GM12878 (cell line): ENCODE data around the gene BRCA2. TPM values are rescaled to one million over a fixed set of nuclear protein-coding genes. Genes with fewer than 3 reads are reported as not detected.
A peak's percentile ranks its signal among the peaks of the same experiment; 100 is the strongest.

Source experiments
- ATAC-seq: fragments of 200-7000 bp; cut with Tn5 transposase; 3 replicates; pipeline ENCODE4 v1.9.1; 2020; ENCODE audit warnings: mild to moderate bottlenecking, moderate library complexity
- BruUV-seq: library from RNA; stranded (reverse); fragments of 400-500 nt; replicated peaks from 2 replicates; lab custom pipeline; 2021; lab: Mats Ljungman, UMichigan
- CTCF ChIA-PET: fragments of 300-600 bp; sonication (Branson Sonifier 250); formaldehyde crosslinking; extraction: SDS; loops from one replicate; lab custom pipeline; 2021; ENCODE audit warnings: inconsistent platforms; lab: Yijun Ruan, JAX
- POLR2A ChIA-PET: fragments of 350-600 bp; formaldehyde crosslinking; extraction: SDS; loops from one replicate; lab custom pipeline; 2021; ENCODE audit warnings: inconsistent platforms; lab: Charles Lee
- RAD21 ChIA-PET: fragments of 300-600 bp; sonication (Branson Sonifier 250); formaldehyde crosslinking; loops from one replicate; lab custom pipeline; 2023; ENCODE audit warnings: antibody characterized with exemption; ENCODE audit not compliant: unreplicated experiment; lab: Charles Lee
- SMC1A ChIA-PET: fragments of 300-600 bp; sonication (Branson Sonifier 250); formaldehyde crosslinking; loops from one replicate; lab custom pipeline; 2023; ENCODE audit not compliant: unreplicated experiment, uncharacterized antibody; lab: Charles Lee
- DNase-seq: peaks from one replicate; pipeline ENCODE4 v3.0.0-alpha.2; 2011; ENCODE audit warnings: low read depth, low spot score
- FAIRE-seq: peaks from 3 replicates; lab custom pipeline; 2011; peaks lifted over from hg19 to GRCh38; lab: Jason Lieb, UNC
- H2AFZ ChIP-seq: 2 replicates; pipeline ENCODE4 v1.6.0; 2011; ENCODE audit warnings: low read depth, low read length, control low read depth; ENCODE audit not compliant: control insufficient read depth
- H3K27ac ChIP-seq: 2 replicates; pipeline ENCODE4 v1.5.1; 2011; ENCODE audit warnings: control low read depth; ENCODE audit not compliant: control insufficient read depth, insufficient read depth
- H3K27me3 ChIP-seq, 2 experiments: replicated peaks in 1 of 2; 2 replicates each; pipeline versions ENCODE4 v1.6.0 to v1.6.1; 2011; ENCODE audit warnings: low read length in 1 of 2; ENCODE audit not compliant: control insufficient read depth in 2 of 2, insufficient read depth in 2 of 2
- H3K36me3 ChIP-seq, 2 experiments: 2 replicates each; pipeline ENCODE4 v1.5.1; 2011; ENCODE audit warnings: low read length in 1 of 2; ENCODE audit not compliant: control insufficient read depth in 2 of 2, insufficient read depth in 2 of 2
- H3K4me1 ChIP-seq: 2 replicates; pipeline ENCODE4 v1.6.1; 2011; ENCODE audit warnings: mild to moderate bottlenecking, low read length, moderate library complexity, mixed read lengths; ENCODE audit not compliant: control insufficient read depth, insufficient read depth
- H3K4me2 ChIP-seq: 2 replicates; pipeline ENCODE4 v1.6.0; 2011; ENCODE audit warnings: control low read depth; ENCODE audit not compliant: control insufficient read depth, insufficient read depth
- H3K4me3 ChIP-seq: fragments of 200-600 bp; sonication (generic); 2 replicates; pipeline ENCODE4 v1.5.1; 2016
- H3K79me2 ChIP-seq: 2 replicates; pipeline ENCODE4 v1.6.0; 2011; ENCODE audit warnings: low read length; ENCODE audit not compliant: control insufficient read depth, insufficient read depth
- H3K9ac ChIP-seq: 2 replicates; pipeline ENCODE4 v1.8.0; 2011; ENCODE audit warnings: low read length, control low read depth, mixed read lengths; ENCODE audit not compliant: control insufficient read depth, insufficient read depth
- H3K9me3 ChIP-seq: replicated peaks from 3 replicates; pipeline ENCODE4 v1.5.1; 2011; ENCODE audit warnings: mild to moderate bottlenecking, low read length; ENCODE audit not compliant: control insufficient read depth, insufficient read depth
- H4K20me1 ChIP-seq: 2 replicates; pipeline ENCODE4 v1.6.0; 2011; ENCODE audit not compliant: control insufficient read depth, insufficient read depth
- CEBPB ChIP-seq, 2 experiments: fragments of 150-350 bp in 1 of 2; IDR thresholded peaks; 2 replicates each; pipeline ENCODE4 v1.6.1; 2012 to 2014; ENCODE audit warnings: low read depth in 2 of 2, low read length in 2 of 2, borderline replicate concordance in 1 of 2, inconsistent platforms in 1 of 2
- CEBPZ ChIP-seq: fragments of 150-350 bp; IDR thresholded peaks from 2 replicates; pipeline ENCODE4 v1.6.1; 2016; ENCODE audit warnings: low read depth, low read length
- ELK1 ChIP-seq: IDR thresholded peaks from 2 replicates; pipeline ENCODE4 v1.6.1; 2012; ENCODE audit warnings: low read depth, low read length, improper control_type of control experiment
- IRF3 ChIP-seq: fragments of 450-650 bp; IDR thresholded peaks from 2 replicates; pipeline ENCODE4 v1.6.1; 2014; ENCODE audit warnings: mild to moderate bottlenecking
- NBN ChIP-seq: fragments of 450-650 bp; IDR thresholded peaks from 2 replicates; pipeline ENCODE4 v1.6.1; 2016
- NR2F1 ChIP-seq: fragments of 450-650 bp; conservative IDR thresholded peaks from 2 replicates; pipeline ENCODE4 v1.6.1; 2017; ENCODE audit warnings: mild to moderate bottlenecking
- STAT1 ChIP-seq: fragments of 450-650 bp; conservative IDR thresholded peaks from 2 replicates; pipeline ENCODE4 v1.6.1; 2014; ENCODE audit warnings: antibody characterized with exemption, mild to moderate bottlenecking
- ZBTB40 ChIP-seq: fragments of 450-650 bp; IDR thresholded peaks from 2 replicates; pipeline ENCODE4 v1.6.1; 2016; ENCODE audit warnings: mild to moderate bottlenecking, moderate library complexity, borderline replicate concordance
- WGBS: methylation state at CpG from one replicate; pipeline ENCODE4 v1.1.6; 2016; ENCODE audit warnings: low lambda C conversion rate; ENCODE audit not compliant: insufficient replicate concordance, insufficient coverage; ENCODE audit errors: missing lambda C conversion rate; 5-methylcytosine and 5-hydroxymethylcytosine counted together
- in situ Hi-C: fragments of 300-500 bp; cut with MboI; formaldehyde crosslinking; loops from 9 replicates; pipeline ENCODE4 v1.14.3; 2018; ENCODE audit warnings: mixed read lengths
- intact Hi-C: fragments of 100-400 bp; cut with micrococcal nuclease; formaldehyde crosslinking; loops from one replicate; pipeline ENCODE4 v1.14.2; 2022; ENCODE audit not compliant: unreplicated experiment
- polyA plus RNA-seq, 11 experiments: library from polyadenylated mRNA; depleted of rRNA in 4 of 11; unstranded in 6 of 11; stranded (reverse) in 5 of 11; fragments of >200 nt; fragmentation: Nextera tagmentation in 4 of 11; fragmentation: Illumina TruSeq in 1 of 11; extraction: Ambion mirVana in 4 of 11; extraction: Trizol in 1 of 11; gene quantifications; 1 replicate in 1 of 11; 2 replicates in 10 of 11; pipeline versions ENCODE4 v1.2.1 to v1.2.3, GENCODE V29; 2011 to 2016; ENCODE audit warnings: inconsistent platforms in 2 of 11, missing spikeins in 2 of 11, low read depth in 1 of 11
- total RNA-seq, 4 experiments: library from RNA; depleted of rRNA in 3 of 4; stranded (reverse); fragments of >200 nt in 3 of 4; fragmentation: Illumina TruSeq in 1 of 4; extraction: Trizol in 1 of 4; gene quantifications; 2 replicates each; pipeline versions ENCODE4 v1.2.1 to v1.2.3, GENCODE V29; 2013 to 2021

Gene BRCA2
- total and polyA plus RNA-seq, 10 of the 15 experiments (the other 5 are each of a cell fraction or from before 2014, with no cell fraction given): 7.6 to 42.2 (median 23.9) TPM

- in situ Hi-C loops: loop anchor here (5.0 kb wide), 2 partner anchors 277 to 397 kb away; partner anchors contain the start of gene FRY
- H4K20me1 ChIP-seq: no peaks in the 10 kb centered on the region
- no peaks in the 10 kb centered on the region for H3K36me3 ChIP-seq
- 28% methylated on average over 10 of the region's 10 CpGs for WGBS
- no peak for DNase-seq
- no peak overlapping the region for H2AFZ ChIP-seq
- H3K79me2 ChIP-seq: no peaks in the 10 kb centered on the region
- H3K27me3 ChIP-seq: no peaks in the 10 kb centered on the region
- no peak overlapping the region for H3K4me2 ChIP-seq
- ChIA-PET RAD21 (interaction anchor here (0.8 to 1.0 kb wide), 2 partner anchors 133 to 400 kb away, joined by 3 read pairs; no protein-coding TSS in a partner anchor), CTCF (interaction anchor here (0.8 to 2.5 kb wide), 5 partner anchors 12 to 400 kb away, joined by 3 to 11 read pairs (median 7); no protein-coding TSS in a partner anchor), POLR2A (no interaction called here), SMC1A (interaction anchor here (0.7 to 1.0 kb wide), 2 partner anchors 13 to 400 kb away, joined by 3 to 5 read pairs; no protein-coding TSS in a partner anchor)
- no peak for FAIRE-seq
- peak; percentile 20 for ATAC-seq
- H3K9me3 ChIP-seq: no peaks in the 10 kb centered on the region
- H3K4me3 ChIP-seq: no peak overlapping the region
- no peak overlapping the region for H3K9ac ChIP-seq
- BruUV-seq: no TSS peak
- H3K27ac ChIP-seq: no peak overlapping the region
- H3K4me1 ChIP-seq: peaks cover 2% of the 10 kb centered on the region
- intact Hi-C loops: loop anchor here (1.0 to 2.0 kb wide), 4 partner anchors 41 to 399 kb away; no protein-coding TSS in a partner anchor
- TF ChIP-seq ELK1 (no peak), CEBPB (IDR thresholded peaks at IDR 0.05; ENCODE audit: borderline replicate concordance in 1 of 2, low read depth in 2 of 2, low read length in 2 of 2) (no peak), STAT1 (no peak), CEBPZ (no peak), NR2F1 (no peak), IRF3 (no peak), ZBTB40 (no peak), NBN (no peak)
These were observed 5.8 kb upstream of the BRCA2 start for GRCh38 chr13:32309312-32310133.
